Chondrocyte (in vitro differentiated cells): ENCODE results near the gene CD200. TPM values are rescaled to one million over a fixed set of nuclear protein-coding genes. Genes with fewer than 3 reads are reported as not detected.

Experiments
- DNase-seq: peaks from one replicate; pipeline ENCODE4 v3.0.0; 2021; ENCODE audit warnings: mixed read lengths, low spot score
- H3K27ac Mint-ChIP-seq: one replicate; pipeline ENCODE4 v1.8.0; 2021; ENCODE audit warnings: mild to moderate bottlenecking, moderate library complexity, mixed read lengths; ENCODE audit not compliant: unreplicated experiment
- H3K27me3 Mint-ChIP-seq: 2 replicates; pipeline ENCODE4 v1.8.0; 2021; ENCODE audit warnings: low read depth, mixed read lengths
- H3K36me3 Mint-ChIP-seq: 2 replicates; pipeline ENCODE4 v1.8.0; 2021; ENCODE audit warnings: low read depth, mixed read lengths
- H3K4me1 Mint-ChIP-seq: 2 replicates; pipeline ENCODE4 v1.8.0; 2021; ENCODE audit warnings: low read depth, mild to moderate bottlenecking, mixed read lengths
- H3K4me3 Mint-ChIP-seq: one replicate; pipeline ENCODE4 v1.8.0; 2021; ENCODE audit warnings: mild to moderate bottlenecking, moderate library complexity, mixed read lengths; ENCODE audit not compliant: unreplicated experiment
- H3K9me3 Mint-ChIP-seq: 2 replicates; pipeline ENCODE4 v1.8.0; 2021; ENCODE audit warnings: low read depth, mixed read lengths
- total RNA-seq: library from RNA; stranded (reverse); gene quantifications from 3 replicates; pipeline ENCODE4 v1.2.1, GENCODE V29; 2021
- TF ChIP-seq, protein P1 (sequence below): fragments of 200-600 bp; sonication (generic); IDR thresholded peaks from 2 replicates; pipeline ENCODE4 v1.5.0; 2021; ENCODE audit warnings: antibody characterized with exemption, mild to moderate bottlenecking, moderate library complexity

CD200 gene
- total RNA-seq, 1 donor from 2014 or later: 1.7 TPM

DNA sequence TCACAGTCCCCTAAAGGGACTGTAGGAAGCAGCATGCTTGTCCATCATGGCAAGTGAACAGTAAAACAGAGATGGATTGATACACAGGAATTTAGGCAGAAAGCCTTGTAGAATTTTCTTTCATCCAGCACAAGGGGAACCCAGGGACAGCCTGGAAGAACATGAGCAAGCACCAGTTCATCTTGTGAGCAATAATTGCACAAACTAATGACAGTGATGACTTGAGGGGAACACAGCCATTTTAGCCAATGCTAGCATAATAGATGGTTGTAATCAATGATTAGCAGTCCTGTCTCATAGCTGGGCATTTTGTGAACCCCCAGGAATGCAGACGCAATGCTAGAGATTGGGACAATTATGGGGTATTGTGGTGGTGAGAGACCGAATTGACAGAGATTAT is 6.7 kb downstream of the CD200 start:
- H3K9me3 Mint-ChIP-seq: peaks cover 14% of the 10 kb centered on the region
- no peaks in the 10 kb centered on the region for H3K36me3 Mint-ChIP-seq
- TF ChIP-seq, protein P1, sequence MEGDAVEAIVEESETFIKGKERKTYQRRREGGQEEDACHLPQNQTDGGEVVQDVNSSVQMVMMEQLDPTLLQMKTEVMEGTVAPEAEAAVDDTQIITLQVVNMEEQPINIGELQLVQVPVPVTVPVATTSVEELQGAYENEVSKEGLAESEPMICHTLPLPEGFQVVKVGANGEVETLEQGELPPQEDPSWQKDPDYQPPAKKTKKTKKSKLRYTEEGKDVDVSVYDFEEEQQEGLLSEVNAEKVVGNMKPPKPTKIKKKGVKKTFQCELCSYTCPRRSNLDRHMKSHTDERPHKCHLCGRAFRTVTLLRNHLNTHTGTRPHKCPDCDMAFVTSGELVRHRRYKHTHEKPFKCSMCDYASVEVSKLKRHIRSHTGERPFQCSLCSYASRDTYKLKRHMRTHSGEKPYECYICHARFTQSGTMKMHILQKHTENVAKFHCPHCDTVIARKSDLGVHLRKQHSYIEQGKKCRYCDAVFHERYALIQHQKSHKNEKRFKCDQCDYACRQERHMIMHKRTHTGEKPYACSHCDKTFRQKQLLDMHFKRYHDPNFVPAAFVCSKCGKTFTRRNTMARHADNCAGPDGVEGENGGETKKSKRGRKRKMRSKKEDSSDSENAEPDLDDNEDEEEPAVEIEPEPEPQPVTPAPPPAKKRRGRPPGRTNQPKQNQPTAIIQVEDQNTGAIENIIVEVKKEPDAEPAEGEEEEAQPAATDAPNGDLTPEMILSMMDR: no peak
- DNase-seq: no peak
- no peak overlapping the region for H3K27ac Mint-ChIP-seq
- no peaks in the 10 kb centered on the region for H3K27me3 Mint-ChIP-seq
- H3K4me1 Mint-ChIP-seq: no peaks in the 10 kb centered on the region
- H3K4me3 Mint-ChIP-seq: no peak overlapping the region

DNA sequence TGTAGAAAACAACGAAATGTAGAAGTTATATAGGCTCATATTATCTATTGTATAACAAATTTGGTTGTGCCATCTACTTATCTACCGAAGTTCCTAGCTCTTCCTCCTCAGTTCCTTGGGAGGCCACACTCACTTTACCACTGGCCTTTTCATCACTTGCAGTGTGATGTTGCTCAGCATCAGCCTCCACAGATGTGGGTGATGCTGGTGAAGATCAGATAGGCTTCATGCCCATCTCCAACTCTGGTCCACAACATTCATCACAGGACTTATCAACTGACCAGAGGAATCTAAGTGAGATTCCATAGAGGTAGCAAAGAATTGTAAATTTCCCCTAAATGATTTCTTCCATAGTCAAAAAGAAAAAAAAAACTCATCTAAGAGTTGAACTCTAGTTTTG is 8.4 kb downstream of the CD200 start:
- Mint-ChIP-seq H3K9me3 (peaks cover 14% of the 10 kb centered on the region), H3K36me3 (peaks cover 3% of the 10 kb centered on the region), H3K27me3 (no peaks in the 10 kb centered on the region), H3K27ac (no peak overlapping the region), H3K4me3 (no peak overlapping the region), H3K4me1 (no peaks in the 10 kb centered on the region)
- TF ChIP-seq, protein P1: no peak
- DNase-seq: no peak

DNA sequence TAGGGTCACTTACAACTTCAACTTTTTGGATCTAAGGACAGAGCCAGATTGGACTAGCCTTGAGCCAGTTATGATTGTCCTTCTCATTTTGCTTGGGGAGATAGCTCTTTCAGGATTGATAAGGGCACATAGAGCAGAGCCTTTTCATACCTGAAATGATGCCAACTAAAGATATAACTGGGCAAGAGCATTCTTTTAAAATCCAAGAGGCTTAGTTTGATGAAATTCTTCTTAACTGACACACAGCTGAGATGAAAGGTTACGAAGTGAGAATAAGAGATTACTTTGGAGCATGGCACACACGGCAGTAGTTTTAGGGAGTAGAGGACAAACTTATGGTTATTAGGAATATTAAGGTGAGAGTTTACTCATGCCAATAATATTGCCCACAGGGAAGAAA is 12.7 kb downstream of the CD200 start:
- DNase-seq: no peak
- no peak overlapping the region for H3K27ac Mint-ChIP-seq
- H3K36me3 Mint-ChIP-seq: peaks cover 3% of the 10 kb centered on the region
- H3K9me3 Mint-ChIP-seq: peaks cover 14% of the 10 kb centered on the region
- H3K4me1 Mint-ChIP-seq: no peaks in the 10 kb centered on the region
- no peaks in the 10 kb centered on the region for H3K27me3 Mint-ChIP-seq
- TF ChIP-seq, protein P1: no peak
- H3K4me3 Mint-ChIP-seq: no peak overlapping the region

DNA sequence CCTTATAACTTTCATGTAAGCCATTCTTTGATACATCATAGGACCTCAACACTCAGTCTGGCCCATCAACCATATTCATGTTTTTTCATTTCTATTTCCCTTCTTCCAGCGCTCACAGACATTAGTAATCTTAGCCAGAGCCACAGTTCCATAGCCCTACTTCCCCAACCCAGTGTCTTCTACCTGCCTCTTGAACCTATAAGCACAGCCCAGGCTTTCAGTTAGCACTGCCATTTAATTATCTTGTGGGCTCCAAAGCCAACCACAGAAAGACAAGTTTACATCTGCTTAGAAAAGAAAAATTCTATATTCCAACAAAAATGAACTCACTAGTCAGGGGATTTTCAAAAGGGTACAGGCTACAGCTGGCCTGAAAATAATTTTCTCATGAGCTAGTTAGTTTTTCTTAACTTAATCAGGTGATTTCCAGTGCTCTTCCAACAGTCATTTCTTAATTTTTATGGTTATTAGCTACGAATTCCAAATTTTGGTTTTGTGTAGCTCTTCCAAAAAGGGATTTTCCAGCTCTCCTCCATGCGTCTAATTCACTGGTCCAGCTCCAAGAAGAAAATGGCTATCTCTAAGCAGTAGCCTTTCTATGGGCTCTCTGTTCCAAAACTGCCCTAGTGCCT is 13.7 kb downstream of the CD200 start:
- Mint-ChIP-seq H3K27ac (no peak overlapping the region), H3K4me3 (no peak overlapping the region), H3K4me1 (no peaks in the 10 kb centered on the region), H3K36me3 (peaks cover 3% of the 10 kb centered on the region), H3K27me3 (no peaks in the 10 kb centered on the region), H3K9me3 (peaks cover 14% of the 10 kb centered on the region)
- TF ChIP-seq, protein P1: no peak
- no peak for DNase-seq

DNA sequence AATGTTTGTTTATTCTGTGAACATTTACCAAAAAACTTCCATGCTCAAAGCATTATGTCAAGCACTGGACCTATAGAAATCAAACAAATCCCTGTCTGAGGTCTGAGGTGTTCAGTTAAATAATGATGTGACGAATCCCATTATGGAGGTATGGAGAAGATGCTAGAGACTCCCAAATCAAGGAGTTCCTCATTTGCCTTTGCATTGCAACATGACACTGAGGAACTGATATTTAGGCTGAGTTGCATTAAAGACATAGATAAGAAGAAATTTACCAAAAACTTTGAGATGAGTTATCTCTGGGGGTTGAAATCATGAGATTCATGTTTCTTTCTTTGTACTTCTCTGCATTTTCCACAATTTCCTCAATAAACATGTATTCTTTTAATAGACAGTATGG is 16.0 kb downstream of the CD200 start:
- Mint-ChIP-seq H3K27me3 (no peaks in the 10 kb centered on the region), H3K36me3 (peaks cover 3% of the 10 kb centered on the region), H3K9me3 (peaks cover 7% of the 10 kb centered on the region), H3K4me1 (no peaks in the 10 kb centered on the region), H3K4me3 (no peak overlapping the region), H3K27ac (no peak overlapping the region)
- no peak for DNase-seq
- TF ChIP-seq, protein P1: no peak
